Testis (tissue), 2 donors: ENCODE measurements around the gene ATP4A.

Source experiments
- POLR2A ChIP-seq: fragments of 450-650 bp; IDR thresholded peaks from one replicate; pipeline ENCODE4 v1.6.1; 2017; ENCODE audit warnings: antibody characterized with exemption, mild to moderate bottlenecking, moderate library complexity
- TF ChIP-seq, protein P1 (sequence below), 3 experiments: fragments of 450-650 bp in 2 of 3; fragments of 200-600 bp in 1 of 3; sonication (generic) in 1 of 3; IDR thresholded peaks; one replicate each; pipeline ENCODE4 v1.5.1; 2016 to 2019; ENCODE audit warnings: antibody characterized with exemption in 3 of 3, mild to moderate bottlenecking in 2 of 3, moderate library complexity in 1 of 3

DNA sequence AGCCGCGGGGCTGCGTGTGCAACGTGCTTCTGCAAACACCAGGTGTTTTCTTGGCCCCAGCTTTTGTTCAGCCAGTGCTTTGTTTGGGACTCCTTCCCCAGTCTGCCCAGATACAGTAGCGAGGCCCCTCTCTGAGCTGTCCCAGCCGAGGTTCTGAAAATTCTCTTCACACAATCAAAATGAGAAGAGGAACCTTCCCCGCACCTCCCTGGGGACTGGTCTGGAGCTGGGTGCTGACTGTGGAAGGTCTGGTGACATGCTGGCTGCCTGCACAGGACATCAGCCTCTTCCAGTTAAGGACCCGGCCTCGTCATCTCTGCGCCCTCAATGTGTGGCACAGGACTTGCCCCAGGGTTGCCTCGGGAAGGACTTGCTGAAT, 4.2 kb downstream of the ATP4A start:
- TF ChIP-seq, protein P1, sequence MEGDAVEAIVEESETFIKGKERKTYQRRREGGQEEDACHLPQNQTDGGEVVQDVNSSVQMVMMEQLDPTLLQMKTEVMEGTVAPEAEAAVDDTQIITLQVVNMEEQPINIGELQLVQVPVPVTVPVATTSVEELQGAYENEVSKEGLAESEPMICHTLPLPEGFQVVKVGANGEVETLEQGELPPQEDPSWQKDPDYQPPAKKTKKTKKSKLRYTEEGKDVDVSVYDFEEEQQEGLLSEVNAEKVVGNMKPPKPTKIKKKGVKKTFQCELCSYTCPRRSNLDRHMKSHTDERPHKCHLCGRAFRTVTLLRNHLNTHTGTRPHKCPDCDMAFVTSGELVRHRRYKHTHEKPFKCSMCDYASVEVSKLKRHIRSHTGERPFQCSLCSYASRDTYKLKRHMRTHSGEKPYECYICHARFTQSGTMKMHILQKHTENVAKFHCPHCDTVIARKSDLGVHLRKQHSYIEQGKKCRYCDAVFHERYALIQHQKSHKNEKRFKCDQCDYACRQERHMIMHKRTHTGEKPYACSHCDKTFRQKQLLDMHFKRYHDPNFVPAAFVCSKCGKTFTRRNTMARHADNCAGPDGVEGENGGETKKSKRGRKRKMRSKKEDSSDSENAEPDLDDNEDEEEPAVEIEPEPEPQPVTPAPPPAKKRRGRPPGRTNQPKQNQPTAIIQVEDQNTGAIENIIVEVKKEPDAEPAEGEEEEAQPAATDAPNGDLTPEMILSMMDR (IDR thresholded peaks at IDR 0.05) = no peak
- no peak for TF ChIP-seq POLR2A
